Stimulated activated CD8-positive, alpha-beta memory T cell treated with anti-CD3 and anti-CD28 coated beads, Interleukin-4, amount 100 ng/mL, for 48 hours (primary cell): ENCODE results near the gene ITGB2.

Experiments used
- DNase-seq: peaks from one replicate; pipeline ENCODE4 v3.0.0-alpha.2; 2020

ITGB2 gene

GRCh38 chr21:44866780-44867179 lies 53.9 kb downstream of the ITGB2 start:
- DNase-seq: no peak

DNA sequence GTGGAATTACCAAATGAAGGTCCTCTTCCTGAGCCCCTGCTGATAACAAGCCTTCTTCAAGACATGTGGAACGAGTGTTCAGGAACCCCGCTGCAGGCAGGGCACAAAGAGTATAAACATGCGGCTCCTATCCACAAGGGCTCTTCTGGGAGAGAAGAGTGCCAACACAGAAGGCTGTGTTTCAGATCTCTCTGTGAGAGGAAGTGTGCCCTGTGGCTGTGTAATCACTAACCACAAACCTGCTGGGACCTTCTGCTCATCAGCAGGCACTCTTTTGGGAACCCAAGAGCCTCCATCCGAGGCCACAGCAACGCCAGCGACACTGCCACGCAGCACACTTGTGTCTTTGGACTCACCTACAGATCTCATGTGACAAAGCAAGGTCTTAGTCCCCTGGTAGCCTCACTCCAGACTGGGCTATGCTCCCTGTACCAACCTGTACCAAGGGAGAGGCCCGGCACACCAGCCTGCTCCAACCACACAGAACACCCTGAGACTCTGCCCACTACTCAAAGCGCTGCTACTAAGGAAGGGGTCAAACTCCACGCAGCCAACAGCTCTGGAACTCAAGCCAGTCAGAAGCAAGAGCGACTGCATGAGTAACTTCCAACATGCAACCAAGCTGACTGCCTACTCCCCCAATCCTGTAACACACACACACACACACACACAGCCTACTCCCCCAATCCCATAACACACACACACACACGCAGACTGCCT lies 55.0 kb downstream of the ITGB2 start:
- DNase-seq: peak; percentile 46

DNA sequence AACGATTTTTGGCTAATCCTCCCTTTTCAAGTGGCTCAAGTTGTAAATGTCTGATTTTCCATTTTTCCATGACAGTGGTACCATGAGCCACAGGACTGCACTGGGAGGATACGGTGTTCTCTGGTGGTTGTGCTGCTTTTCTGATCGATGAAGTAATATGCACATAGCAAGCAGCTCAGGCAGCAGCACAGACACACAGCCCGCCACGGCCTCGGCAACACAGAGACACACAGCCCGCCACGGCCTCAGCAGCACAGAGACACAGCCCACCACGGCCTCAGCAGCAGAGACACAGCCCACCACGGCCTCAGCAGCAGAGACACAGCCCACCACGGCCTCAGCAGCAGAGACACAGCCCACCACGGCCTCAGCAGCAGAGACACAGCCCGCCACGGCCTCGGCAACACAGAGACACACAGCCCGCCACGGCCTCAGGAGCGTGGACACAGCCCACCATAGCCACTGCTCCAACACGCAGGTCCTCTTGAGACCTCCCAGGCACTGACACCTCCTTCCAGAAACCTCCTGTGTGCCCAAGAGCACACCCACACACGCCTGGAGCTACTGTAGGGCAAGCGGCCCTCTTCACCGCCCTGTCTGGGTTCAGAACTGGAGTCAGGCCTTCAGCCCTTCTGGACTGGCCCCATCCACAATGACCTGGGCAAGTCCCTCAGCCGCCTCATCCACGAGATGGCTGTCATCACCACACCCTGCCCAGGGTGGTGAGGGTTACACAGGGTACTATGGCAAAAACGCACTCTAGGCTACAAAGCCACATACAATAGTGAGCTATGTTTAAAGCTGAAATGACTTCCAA lies 57.6 kb downstream of the ITGB2 start:
- no peak for DNase-seq

GRCh38 chr21:44858791-44859190 lies 61.9 kb downstream of the ITGB2 start:
- DNase-seq: no peak

GRCh38 chr21:44858291-44858690 lies 62.4 kb downstream of the ITGB2 start:
- no peak for DNase-seq

GRCh38 chr21:44857127-44857892 lies 63.4 kb downstream of the ITGB2 start:
- no peak for DNase-seq

GRCh38 chr21:44856131-44856530 lies 64.6 kb downstream of the ITGB2 start:
- no peak for DNase-seq

DNA sequence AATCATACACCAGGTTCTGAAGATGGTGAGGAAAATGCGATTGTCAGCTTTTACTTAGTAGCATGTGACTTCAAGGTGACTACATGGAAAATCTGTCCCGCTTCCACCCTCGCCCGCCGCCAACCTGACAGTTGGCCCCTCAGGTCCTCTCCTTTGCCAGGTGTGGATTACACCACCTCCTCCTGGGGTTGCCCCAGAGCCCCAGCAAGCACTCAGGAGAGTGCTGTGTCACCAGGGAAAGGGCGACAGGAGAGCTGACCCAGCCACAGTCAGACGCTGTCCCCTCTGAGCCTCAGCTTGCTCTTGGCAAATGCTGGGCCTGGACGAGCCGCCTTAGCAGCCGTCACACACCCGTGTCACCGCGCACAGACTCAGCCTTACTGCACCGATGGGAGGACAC lies 65.1 kb downstream of the ITGB2 start:
- DNase-seq: no peak

- DNase-seq: no peak
Measured at GRCh38 chr21:44854664-44855446, 65.8 kb downstream of the ITGB2 start.

- no peak for DNase-seq
Measured at GRCh38 chr21:44854391-44854663, 66.4 kb downstream of the ITGB2 start.

GRCh38 chr21:44853601-44854390 lies 66.9 kb downstream of the ITGB2 start:
- DNase-seq: no peak

- no peak for DNase-seq
Measured at GRCh38 chr21:44850905-44851657, 69.6 kb downstream of the ITGB2 start.

DNA sequence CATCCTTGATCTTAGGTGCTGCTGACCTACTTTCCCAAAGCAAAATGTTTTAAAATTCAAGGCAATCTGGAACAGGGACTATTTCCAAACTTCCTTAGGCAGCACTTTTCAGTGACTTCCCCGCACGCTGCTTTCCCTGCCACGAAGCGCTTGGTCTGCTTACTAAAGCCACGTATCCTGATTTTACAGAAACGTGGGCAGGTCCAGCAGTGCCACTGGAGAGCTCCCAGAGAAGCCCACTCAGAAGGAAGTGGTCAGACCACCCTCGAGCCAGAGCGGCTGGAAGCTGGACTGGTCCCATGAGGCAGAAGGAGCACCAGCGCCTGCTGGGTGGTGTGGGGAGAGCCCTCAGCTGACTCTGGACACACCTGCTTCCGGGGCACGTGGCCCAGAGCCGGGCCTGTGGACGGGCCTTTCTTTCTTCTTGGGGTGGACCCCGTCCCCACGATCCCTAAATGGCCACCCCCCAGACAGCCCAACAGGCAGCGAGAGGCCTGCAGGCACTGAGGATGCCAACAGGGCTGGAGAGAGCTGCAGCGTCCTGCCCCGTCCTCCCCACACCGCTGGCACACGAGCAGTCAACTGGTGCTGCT lies 70.4 kb downstream of the ITGB2 start:
- no peak for DNase-seq

GRCh38 chr21:44849616-44850130 lies 71.0 kb downstream of the ITGB2 start:
- DNase-seq: no peak

DNA sequence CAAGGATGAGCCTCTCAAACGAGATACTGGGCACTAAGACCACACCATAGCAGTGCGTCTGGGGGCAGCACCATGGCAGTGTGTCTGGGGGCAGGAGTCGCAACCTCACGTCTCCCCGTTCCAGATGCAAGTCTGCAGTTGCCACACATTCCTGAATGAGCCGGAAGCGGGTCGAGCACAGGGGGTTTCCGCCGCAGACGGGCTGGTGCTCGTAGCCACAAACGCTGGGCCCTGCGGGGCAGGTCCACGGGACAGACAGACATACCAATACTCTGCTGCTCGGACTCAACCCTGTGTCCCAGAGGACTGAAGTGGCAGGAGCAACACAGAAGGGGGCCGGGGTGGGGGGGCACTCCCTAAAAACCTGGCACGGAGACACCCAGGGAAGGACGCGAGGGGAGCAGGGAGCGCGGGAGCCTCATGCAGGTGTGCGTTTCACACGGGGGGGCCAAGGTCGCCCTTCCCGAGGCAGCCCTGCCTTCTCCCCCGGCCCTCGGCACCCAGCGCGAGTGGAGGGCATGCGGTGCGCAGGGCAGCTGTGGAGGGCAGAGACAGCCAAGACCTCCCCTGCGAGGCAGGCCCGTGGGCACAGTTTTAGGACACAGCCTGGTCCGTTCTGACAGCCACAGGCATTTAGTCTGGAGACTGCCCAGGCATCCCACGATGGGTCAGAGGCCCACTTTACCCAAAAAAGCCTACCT lies 71.7 kb downstream of the ITGB2 start:
- no peak for DNase-seq

DNA sequence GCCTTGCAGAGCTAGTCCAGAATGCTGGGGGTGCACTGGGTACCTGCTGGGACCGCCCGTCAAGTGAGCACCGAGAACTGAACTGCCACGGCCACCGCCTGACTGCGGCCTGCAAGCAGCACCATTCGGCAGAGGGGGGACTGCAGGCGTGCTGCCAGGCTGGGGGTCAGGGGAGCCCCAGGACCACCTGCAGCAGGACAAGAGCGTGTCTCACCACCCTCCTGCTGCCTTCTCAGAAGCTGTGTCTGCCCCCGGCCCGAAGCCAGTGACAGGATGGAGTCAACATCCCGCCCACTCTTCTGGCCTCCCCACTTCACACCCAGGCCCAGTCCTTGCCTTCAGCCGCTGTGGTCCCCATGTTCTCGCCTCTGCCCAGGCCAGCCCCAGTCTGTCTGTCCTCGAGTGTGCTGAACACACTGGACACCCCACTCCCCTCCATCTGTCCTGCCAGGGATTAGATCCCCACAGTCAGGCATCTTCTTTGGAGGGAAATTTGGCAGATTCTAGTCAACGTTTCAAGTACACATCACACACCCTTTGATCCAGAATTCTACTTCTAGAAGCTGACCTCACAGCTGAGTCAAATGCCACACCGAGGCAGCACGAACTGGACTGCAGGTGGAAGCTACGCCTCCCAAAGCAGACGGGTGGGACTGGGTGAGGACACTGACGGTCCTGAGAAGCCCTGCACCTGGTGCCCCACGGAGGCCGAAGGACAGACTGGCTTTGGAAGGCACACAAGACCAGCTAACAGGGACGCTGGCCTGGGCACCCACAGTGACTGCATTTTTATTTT lies 73.2 kb downstream of the ITGB2 start:
- DNase-seq: no peak

DNA sequence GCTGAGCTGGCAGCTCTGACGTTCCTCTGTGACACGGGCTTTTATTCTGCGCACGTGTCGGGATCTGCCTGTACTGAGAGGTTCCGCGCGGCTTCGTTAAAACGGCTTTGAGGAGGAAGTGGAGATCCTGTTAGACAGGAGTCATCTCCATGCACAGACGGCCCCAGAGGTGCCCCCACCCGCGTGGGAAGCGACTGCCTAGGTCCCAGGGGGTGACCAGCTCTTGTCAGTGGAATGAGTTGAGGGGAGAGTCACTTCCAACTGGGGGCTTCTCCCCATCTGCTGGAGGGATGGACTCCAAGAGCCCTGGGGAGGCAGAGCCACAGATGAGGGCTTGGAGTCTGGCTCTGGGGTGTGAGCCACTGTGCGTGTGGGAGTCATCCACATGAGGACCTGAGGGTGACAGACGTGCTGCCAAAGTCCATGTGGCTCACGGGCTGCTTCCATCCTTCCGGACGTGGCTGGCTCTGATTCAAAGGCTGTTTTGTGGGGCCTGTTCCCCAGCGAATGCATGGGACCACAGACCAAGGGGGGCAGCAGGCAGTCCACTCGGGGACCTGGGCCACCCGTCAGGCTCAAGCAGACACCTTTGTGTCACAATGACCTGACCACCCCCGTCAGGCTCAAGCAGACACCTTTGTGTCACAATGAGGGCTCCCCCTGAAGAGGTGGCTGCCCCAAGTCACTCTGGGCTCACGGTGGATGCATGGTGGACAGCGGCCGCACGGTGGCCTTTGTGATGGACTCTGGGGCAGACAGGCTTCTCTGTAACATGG lies 74.0 kb downstream of the ITGB2 start:
- DNase-seq: peak; percentile 59

GRCh38 chr21:44846224-44846484 lies 74.5 kb downstream of the ITGB2 start:
- no peak for DNase-seq
